Right kidney (tissue), 1 donor: ENCODE data around the gene RNLS.
"Not testable (repeated sequence)": the region's sequence is repeated elsewhere in the genome, so short reads cannot be mapped to it uniquely, and the experiment has no call there.

ENCODE experiments used
- DNase-seq: peaks from one replicate; pipeline ENCODE4 v3.0.0-alpha.2; 2016

RNLS gene

DNA sequence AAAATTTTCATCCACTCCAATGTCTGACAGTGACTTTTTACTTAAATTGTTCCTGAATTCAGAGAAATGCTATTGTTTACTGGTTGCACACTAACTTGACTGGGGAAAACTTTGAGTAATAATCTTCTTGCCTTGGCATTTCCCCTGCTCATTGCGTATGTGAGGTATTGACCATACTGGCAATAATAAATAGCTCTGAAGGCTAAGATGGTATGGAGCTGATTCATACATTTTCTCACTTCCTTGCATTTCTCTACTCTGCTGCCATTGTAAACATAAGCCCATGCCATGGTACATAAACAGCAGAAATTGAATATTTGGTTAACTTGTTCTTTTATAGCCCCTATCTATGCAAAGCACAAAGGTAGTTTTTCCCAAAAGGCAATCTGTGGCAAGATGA is 290.0 kb downstream of the RNLS start:
- DNase-seq: no peak

DNA sequence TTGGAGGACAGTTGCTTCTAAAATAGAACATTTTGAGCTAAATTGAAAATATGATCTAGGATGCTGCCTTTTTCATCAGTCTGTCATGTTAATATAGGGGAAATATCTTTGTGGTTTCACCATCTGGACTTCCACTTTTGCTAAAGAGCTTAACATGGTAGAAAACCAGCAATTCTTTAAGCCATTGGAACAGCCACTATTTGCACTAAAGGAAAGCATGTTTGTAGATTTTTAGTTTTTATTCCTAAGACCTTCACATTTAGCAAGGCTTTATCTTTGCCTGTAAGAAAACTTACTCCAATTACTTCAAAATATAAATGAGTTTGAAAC is 291.0 kb downstream of the RNLS start:
- no peak for DNase-seq

DNA sequence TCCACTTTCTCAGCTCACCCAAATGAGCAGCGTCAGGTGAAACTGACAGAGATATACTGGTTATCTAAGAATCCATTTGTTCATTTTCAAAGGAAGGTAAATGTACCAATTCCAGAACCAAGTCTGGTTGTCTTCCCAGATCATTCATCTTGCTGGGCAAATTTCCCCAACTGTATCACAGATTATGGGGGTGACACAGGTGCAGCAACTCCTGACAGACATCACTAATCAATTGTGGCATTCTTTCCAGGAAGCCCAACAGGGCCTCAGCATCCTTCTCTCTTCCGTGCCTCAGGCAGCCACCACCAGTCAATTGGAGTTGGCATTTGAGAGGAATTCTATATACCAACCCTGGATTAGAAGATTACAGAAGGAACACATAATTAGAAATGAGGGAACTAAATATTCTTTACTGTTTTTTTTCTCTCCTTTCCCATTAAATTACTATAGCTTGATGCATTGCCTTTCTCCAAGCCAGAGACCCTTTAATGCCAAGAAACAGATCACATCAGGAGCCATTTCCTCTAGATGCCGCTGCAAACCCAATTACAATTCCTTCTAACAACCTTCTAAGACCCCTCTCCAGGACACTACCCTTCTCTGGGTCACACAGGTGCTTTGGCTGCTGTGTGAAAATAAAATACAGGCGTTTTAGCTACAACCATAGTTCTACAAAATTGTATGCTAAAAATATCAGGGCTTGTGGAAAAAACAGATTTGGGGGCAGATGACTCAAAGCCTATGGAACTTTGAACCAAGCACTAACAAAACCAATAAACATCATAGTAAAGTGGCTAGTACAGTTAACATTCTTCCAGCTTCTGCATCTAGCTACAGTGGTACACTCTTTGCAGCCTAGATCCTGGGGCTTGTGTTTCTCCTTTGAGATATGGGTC is 291.6 kb downstream of the RNLS start:
- no peak for DNase-seq

DNA sequence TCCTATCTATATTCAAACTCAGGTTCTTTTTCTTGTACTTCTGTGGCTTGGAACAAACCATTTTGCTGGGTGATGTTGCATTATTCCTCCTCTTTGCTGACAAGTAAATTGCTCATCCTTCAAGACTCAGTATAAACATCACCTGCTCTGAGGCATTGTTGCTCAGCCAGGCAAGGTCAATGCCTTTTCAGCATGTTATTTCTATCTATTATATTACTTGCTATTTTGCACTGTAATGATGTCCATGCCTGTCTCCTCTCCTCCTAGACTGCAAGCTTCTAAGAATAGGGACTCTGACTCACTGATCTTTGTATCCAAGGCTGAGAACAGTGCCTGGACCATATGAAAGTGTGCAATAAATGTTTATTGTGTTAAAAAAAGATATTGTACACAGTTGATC is 293.8 kb downstream of the RNLS start:
- no peak for DNase-seq

DNA sequence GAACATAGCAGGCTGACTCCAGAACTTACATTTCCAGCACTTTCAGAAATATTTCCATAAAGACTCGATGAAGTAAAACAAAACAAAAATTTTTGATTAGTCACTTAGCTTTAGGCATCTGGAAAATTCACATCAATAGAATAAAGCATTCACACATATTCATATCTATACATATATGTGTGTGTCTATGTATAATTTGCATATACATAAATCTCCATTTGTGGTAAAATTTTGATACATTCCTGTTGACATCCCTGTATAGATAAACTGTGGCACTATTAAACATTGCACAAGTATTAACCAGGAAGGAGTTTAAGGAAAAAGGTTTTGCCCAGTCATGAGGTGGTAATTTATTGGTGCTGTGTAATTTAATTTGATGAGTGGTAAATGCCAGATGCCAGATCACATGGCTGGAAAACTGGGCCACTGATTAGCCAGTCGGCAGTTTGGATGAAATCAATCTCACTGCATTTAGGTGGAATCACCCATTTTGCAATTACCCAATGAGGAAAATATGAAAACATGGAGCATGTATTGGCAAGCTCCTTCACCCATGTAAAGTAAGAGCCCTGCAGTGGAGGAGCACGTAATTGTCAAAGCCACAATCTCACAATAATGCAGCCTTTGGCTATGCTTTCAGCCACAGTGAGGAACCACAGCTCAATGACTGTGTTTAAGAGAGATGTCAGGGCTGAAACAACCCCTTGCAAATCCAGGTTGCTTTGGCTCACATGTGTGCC is 294.6 kb downstream of the RNLS start:
- no peak for DNase-seq

DNA sequence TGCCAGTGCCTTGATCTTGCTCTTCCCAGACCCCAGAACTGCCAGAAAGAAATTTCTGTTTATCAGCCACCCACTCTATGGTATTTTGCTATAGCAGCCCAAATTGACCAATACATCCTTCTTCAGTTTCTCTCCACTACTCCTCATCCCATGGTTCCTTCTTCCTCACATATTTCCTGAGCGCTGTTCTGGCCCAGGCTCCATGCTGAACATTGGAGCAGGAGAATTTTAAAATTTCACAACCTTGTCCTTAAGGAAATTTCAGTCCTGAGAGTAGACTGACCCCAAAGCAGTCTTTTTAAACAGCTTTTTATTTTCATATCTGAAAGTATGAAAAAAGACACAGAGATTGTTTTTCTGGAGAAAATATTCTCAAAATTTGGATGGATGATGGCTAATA is 297.1 kb downstream of the RNLS start:
- DNase-seq: no peak

DNA sequence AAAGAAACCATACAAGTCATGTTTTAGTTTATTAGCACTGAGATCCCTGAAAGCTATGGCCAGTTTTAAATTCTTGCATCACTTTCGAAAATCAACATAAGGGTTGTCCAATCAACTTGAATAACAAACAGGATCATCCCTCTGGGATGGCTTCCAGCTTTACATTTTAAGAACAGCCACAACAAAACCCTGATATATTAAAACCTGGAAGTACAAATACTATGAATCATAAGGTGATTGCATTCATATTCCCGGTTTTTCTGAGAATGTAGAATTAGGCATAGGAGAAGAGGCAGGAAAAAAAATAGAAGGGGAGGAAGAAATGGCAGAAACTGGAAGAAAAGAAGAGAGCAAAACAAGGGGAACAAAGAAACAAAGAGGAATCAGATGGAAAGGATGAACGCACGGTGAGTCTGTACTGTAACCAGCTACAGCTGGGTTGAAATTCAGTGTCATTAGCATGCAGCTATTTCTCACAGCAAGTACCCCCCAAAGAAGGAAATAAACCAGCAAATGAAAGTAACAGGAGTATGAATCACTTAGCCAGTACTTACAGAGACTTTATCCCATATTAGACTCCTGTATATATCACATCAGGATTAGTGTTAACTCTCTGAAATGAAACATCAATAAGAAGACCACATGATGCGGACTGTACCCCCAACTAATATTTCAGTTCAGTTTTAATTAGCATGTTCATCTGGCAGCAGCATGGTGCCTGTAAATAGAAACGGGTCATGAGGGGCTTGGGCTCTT is 301.3 kb downstream of the RNLS start:
- no peak for DNase-seq

DNA sequence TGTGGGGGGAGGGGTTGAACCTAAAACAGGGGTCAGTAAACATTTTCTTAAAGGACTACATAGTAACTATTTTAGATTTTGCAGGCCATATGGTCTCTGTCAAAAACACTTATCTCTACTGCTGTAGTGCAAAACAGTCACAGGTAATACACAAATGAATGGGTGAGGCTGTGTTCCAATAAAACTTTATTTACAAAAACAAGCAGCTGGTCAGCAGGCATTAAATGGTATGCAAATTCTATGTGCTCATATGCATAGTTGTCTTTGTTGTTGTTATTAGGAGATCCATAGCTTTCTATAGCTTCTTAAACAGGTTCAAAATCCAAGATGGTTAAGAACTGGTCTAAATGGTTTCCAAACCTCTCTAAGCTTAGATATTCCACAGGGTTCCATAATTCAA is 302.6 kb downstream of the RNLS start:
- no peak for DNase-seq

DNA sequence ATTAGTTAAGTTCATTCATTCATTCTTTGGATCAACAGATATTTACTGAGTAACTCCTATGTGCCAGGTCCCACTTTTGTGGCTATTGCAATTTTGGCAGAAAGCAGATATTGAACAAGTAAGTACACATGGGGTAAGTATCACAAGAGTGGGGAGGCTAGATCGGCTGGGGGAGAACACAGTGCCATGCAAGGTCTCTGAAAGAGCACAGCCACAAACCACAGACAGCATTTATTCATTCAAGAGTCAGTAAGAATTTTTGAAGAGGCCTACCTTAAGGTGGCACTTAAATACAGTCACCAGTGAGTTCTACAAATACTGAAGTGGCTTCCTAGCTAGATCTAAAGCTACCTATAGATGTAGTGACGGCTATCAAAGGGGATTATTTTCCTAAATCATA is 304.2 kb downstream of the RNLS start:
- DNase-seq: no peak

DNA sequence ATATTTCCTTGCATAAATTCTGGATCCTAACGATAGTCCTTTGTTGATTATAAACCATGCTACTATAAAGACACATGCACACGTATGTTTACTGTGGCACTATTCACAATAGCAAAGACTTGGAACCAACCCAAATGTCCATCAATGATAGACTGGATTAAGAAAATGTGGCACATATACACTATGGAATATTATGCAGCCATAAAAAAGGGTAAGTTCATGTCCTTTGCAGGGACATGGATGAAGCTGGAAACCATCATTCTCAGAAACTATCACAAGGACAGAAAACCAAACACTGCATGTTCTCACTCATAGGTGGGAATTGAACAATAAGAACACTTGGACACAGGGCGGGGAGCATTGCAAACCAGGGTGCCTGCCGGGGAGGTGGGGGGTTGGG is 306.2 kb downstream of the RNLS start:
- not testable (repeated sequence) for DNase-seq

DNA sequence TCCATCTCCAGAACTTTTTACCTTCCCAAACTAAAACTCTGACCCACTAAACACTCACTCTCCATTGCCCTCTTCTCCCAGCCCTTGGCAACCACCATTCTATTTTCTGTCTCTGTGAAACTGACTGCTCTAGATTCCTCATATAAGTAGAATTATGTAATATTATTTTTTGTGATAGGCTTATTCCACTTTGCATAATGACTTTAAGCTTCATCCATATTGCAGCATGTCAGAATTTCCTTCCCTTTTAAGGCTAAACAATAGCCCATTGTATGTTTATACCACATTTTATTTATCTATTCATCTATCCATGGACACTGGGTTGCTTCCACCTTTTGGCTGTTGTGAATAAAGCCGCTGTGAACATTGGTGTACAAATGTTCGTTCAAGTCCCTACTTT is 308.8 kb downstream of the RNLS start:
- DNase-seq: no peak

DNA sequence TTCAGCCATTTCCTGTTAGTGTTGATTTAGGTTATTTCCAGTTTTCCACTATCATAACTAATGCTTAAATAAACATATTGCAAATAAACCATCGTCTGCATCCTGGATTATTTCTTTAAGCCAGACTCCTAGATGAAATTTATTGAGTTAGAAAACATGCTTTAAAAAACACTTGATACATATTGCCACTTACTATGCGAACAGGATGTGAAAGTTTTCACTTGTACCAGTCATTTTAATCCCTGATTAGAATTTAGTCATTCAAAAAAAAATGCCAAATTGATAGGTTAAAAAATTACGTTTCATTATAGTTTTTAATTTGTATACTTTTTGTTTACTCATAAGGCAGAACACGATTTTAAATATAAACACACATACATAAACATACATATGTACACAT is 309.6 kb downstream of the RNLS start:
- no peak for DNase-seq

DNA sequence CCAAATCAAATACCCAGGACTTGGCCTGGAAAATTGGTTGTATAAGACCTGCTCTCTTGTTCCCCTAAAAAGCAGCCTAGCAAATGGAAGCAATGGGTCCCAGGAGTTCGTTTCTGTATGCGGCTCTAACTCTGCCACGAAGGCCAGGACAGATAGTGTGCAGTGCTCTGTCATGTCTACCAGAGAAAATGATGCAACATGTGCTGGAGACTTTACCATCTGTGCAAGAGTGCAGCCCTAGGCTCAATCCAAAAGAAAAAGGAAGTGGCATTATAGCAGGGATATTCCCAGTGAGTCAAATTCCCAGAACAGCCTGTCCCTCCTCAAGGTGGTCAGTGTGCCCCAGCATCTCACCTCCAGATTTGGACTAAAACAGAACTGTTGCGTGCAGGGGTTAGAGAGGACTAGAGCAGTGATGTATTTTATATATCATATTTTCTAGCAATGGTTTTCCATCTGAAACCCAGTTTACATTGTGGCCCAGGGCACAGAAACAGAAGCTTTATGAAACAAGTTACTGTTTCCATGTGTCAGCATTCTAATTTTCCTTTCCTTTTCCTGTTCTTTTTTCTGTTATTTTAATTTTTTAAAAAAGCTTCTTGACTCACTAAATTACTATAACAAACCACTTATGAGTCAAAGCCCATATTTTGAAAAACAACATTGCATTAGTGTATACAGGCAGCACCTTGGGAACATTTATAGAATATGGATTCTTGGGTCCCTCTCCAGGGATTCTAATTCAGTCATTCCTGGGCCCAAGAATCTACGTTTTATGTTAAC is 311.2 kb downstream of the RNLS start:
- DNase-seq: no peak

DNA sequence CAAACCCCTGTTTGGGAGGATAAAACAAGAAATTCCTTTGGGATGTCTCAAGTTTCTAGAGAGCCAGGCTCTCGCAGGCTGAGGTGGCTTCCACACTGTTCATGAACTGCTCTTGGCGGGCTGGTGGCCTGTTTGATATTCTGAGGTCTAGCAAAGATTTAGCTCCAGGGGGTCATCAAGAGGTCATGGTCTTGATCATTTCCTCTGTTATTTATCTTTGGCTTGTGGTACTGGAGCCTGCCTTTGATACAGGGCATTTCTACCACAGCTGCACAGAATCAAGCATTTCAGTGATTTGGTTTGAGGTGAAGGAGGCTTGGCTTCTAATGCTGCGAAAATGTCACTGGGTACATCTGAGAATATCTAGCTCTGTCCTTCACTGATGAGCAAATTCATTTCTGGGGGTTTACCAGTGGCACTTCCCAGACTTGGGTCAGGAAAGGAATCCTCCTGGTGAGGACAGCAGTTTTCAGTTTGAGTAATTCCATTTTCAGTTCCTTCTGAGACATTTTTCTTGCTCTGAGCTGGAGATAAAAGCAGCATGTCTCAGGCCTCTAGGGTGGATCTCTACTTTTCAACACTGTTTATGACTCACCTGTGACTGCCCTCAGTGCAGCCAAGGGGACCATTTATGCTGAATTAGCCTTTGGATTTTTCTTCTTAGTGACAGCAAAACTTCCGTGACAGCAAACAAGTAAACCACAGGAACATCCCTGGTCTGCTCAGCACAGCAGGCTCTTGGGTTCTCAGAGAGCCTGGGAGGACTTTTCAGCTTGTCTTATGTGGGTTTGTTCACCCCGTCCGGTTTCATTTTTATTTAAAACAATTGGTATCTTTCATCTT is 312.0 kb downstream of the RNLS start:
- DNase-seq: no peak

DNA sequence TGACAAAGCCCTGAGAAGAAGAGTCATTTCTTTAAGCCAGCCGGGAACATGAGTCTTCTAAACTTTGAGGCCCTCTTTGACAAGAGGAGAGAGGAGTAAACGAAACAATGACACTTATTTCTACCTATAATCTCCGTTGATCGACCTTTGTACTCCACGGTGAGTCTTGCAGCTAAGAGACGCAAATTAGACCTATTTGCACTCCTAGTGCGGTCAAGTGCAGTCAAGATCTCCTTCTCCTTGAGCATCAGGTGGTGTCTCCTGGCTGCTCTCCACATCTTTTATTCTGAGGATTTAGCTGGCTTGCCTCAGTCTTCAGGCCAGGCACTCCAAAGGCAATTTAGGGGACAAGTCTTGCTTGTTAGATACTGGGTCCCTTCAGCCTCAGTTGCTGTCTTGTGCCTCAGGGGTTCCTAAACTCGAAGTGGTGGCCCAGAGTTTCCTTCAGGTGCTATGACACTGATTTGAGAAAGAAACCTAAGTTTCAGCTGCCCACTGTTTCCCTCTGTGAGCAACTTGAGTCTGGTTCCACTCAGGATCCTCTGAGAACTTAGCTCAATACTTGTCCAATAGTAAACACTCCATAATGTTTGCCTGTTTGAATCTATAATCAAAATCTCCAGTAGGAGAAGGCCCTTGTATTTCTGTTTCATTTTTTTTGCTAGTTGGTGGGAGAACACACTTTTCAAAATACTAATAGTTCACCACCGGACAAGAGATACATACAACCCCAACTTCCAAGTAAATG is 312.9 kb downstream of the RNLS start:
- DNase-seq: no peak

DNA sequence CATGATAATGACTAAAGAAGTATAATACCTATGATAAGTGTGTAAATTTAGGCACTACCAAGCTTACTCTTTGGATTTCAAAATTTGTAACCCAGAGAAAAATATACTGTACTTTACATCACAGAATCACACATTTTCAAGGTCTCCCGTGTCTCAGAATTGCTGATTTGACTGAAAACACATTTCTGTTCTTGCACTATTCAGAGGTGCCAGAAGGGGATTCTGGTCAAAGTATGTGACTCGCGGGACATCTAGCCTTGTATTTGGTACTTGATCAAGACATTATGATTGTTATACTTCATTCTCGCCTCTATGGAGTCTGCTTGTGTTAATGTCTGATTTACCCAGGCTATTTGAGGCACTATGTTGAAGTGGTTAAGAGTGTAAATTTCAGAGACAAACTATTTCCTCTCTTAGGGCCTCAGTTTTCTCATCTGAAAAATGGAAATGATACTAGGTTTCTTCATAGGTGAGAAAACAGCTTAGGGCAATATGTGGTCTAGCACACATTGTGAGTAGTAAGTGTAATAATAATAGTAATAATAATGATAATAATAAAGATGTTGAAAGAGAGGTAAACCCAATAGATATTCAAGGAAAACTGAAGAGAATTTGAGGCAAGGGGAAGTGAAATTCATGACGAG is 320.4 kb downstream of the RNLS start:
- no peak for DNase-seq

DNA sequence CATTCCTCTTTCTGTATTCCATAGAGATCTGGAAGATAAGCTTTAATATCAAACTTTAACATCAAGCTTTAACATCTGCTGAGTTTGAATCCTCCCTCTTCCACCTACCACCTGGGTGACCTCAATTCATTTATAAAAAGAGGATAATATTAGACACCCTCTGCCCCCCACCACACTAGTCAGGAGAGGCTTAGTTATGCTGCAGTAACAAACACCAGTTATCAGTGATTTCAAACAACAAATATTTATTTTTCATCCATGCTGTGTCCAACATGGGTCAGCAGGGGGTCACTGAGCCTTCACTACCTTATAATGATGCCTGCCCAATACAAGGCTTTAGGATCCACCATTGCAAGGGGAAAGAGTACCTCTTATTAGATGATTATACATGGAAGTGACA is 322.0 kb downstream of the RNLS start:
- no peak for DNase-seq

DNA sequence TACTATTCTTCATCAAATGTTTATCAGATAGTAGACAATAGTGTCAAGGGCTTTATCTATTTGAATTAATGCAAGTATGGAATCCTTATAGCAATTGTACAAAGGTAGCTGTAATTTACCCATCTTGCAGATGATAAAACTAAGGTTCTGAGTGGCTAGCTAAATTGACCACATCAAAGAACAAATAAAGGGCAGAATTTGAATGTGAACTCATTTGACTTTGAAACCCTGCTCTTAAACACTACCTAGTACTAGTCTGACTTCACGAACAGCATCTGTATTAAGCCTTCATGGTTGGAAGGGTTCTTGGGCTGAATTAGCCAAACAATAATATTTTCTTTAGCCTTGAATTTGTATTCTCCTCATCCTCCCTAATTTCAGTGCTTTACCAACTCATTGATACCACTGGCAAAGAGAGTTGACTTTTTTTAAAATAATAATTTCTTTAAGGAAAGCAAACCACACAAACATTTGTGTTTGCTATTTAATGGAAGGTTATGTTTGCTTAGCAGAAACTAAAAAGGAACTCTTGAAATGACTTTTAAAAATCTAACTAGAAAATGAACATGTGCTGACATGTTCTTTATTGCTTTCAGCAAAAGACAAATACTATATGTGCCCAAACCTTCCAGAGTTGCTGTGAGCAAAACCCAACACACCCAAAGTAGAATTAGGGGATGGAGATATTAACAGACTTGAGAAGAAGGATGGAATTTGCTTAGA is 322.6 kb downstream of the RNLS start:
- no peak for DNase-seq

DNA sequence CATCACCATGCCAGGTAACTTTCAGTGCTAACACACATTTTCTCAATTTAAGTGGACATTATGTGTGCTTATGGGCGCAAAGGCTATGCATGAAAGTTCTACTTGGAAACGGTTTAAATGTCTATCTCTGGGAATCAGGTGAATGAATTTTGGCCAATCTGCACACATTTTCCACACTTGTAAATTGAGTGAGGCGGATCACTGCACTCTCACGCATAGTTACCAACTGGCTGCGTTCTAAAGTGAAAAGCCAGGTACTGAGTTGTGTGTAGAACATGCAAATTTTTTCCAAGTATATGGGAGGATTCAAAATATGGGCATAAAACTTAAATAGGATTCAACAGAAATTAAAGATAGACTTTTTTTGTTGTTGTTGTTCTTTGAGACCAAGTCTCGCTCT is 323.7 kb downstream of the RNLS start:
- DNase-seq: no peak

DNA sequence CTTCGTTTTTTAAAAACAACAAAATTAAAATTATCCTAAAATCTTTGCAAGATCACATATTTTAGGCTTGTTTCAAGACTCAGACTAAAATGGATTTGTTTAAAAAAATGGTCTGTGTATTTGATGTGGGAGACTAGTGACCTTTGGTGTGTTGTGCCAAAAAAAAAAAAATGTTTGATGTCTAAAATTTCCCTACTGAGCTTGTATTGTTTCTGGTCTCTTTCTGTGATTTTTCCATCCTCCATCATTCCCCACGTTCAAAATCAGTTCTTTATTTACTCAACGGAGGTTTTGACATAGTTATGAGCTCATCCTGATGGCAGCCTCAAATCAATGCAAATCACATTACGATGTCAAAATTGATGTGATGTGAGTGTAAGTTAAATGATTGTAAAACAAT is 326.2 kb downstream of the RNLS start:
- DNase-seq: no peak
